HG03060 (cell line): Measurements from ENCODE around the gene SMIM12.
"Not testable (repeated sequence)": the region's sequence is repeated elsewhere in the genome, so short reads cannot be mapped to it uniquely, and the experiment has no call there.

Experiments used
- ATAC-seq: cut with Tn5 transposase; IDR thresholded peaks from one replicate; pipeline ENCODE4 v1.9.1; 2021; ENCODE audit warnings: low read depth, moderate number of reproducible peaks; ENCODE audit not compliant: unreplicated experiment

SMIM12 gene

GRCh38 chr1:34845131-34845901 lies 14.2 kb downstream of the SMIM12 start:
- ATAC-seq: no peak

DNA sequence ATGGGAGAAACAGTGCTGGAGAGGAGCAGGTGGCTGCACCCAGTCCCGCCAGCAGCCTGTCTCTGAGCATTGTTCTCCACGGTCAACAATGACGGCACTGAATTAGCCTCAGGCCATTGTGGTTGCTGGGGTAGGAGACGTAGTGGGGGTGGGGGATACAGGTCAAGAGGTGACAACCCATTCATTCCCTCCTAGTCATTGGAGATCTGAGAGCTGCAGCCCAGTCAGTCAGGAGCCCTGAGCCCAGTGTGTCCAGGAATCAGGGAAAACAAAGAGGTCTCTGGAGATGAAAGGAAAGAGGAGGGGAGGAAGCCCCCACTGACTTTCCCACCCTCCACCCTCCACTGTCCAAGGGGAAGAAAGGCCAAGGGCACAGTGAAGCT lies 15.3 kb downstream of the SMIM12 start:
- ATAC-seq: no peak

DNA sequence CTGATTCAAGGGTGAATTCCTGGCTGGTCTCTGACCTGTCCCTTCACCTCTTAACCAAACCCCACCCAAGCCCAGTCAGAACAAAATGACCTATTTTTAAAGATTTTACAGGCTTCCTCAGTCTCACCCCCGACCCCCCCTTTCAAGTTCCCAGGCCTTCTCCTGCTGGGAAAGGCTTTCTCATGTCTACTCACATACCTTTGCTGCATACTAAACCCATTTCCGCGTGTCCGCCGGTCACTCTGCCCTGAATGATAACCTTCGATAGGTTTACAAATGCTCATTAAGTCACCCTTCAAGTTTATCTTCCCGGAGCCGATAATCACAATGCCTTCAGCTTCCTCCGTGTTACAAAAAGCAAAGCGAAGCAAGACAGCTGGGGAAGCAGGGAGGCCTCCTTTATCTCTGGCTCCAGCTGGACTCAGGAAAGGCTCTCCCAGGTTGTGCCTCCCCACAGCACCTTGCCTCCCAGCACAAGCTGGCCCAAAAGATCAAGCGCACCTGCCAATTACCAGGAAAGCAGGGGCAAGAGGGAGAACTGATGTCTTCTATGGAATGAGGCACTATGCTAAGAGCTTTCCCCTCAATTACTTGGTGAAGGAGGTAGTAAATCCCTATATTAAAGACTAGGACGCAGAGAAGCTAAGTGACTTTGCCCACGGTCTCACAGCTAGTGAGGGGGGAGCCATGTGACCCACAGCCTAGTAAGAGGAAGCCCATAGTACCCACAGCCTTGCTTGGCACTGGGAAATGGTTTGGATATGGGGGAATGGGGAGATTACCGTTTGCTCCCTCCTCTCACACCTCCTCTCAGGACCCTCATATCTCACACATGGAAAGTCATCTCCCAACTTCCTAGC lies 15.9 kb downstream of the SMIM12 start:
- no peak for ATAC-seq

DNA sequence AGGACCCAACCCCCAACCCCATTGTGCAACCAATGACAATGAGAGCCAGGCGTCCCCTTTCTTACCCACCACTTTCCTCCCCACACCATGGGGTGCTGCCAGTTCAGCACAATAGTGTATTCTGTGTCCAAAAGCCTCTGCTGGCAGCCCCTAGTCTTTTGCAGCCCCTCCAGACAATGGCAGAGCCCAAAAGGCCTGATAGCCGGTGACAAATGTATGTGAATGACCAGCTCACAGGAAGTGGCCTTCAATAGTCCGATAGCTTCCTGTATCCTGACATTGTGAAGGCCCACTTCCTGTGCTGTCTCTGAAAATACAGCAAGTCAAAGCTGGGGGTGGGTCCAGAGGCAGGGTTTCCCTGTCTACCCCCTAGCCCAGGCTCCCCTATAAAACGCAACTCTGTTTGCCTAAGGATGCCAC lies 16.6 kb downstream of the SMIM12 start:
- ATAC-seq: no peak

DNA sequence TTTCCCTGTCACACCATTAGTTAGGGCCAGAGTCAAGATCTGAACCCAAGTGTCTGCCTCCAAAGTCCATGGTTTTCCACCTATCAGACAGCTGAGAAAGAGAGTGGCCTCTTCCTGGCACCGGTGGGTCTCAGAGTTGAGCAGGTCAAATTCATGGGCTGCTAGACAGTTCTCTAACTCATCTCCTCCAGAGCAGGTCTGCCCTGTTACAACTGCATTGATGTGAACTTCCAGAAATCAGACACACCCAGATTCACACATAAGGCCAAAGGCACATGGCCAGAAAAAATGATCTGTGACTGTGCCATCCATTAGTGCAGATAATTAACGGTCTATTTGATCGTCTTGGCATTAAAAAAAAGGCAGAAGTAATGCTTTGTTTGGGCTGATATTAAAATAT lies 17.5 kb downstream of the SMIM12 start:
- ATAC-seq: no peak

DNA sequence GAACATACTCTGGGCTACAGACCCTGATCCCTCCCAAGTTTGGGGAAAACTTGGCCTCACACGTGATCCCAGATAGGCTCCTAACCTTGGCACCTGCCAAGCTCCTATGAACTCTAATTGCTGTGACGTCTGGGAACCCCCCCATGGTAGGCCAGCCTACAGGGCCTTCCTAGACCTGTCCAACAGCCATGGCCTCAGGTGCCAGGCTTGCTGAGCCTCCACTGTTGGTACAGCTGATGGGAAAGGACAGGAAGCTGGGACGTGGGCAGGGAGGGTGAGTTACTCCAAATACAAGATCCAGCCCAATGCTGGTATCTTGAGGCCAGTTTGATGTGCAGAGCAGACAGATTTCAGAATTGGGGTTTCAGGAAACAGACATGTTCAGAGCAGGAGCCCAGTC lies 19.1 kb downstream of the SMIM12 start:
- no peak for ATAC-seq

GRCh38 chr1:34839526-34840305 lies 19.8 kb downstream of the SMIM12 start:
- no peak for ATAC-seq

- no peak for ATAC-seq
Observed at GRCh38 chr1:34833711-34834110, 25.8 kb downstream of the SMIM12 start.

DNA sequence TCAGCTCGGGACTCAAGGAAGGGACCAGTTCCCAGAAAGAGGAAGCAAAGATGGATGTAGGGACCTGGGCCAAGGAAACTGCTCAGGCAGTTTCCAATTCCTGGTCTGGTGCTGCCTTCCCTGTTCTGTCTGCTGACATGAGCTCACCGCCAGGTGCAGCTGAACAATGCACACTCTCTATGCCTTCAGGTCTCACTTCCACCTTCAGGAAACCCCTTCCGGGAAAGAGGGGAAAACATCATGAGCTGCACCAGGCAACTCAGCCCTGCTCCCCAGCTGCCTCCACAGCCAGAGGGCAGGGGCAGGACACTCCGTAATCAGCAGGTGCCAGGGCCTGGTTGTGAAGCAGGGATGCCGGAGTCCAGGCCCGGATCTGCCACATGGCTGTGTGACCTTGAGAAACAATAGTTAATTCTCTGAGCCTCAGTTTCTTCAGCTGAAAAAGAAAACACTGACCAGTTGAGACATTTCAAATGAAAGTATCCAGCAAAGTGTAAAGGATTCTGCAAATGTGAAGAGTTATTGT lies 27.8 kb downstream of the SMIM12 start:
- no peak for ATAC-seq

DNA sequence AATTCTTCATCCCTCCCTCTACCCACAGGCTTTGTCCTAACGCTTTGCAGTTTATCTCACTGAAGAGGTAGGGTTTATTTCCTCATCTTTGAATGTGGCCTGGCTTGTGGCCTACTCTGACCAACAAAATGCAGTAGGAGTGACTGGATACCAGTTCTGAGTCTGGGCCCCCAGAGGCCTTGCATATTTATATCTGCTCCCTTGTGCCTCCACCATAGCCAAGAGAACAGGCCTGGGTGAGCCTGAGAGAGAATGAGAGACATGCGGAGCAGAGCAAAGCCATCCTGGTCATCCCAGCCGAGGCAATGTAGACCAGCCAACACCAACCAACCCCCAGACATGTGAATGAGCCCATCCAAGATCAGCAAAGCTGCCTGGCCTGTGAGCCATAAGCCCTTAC lies 30.3 kb downstream of the SMIM12 start:
- no peak for ATAC-seq

GRCh38 chr1:34828611-34829010 lies 30.9 kb downstream of the SMIM12 start:
- no peak for ATAC-seq

- no peak for ATAC-seq
Observed at GRCh38 chr1:34827341-34827941, 32.1 kb downstream of the SMIM12 start.

DNA sequence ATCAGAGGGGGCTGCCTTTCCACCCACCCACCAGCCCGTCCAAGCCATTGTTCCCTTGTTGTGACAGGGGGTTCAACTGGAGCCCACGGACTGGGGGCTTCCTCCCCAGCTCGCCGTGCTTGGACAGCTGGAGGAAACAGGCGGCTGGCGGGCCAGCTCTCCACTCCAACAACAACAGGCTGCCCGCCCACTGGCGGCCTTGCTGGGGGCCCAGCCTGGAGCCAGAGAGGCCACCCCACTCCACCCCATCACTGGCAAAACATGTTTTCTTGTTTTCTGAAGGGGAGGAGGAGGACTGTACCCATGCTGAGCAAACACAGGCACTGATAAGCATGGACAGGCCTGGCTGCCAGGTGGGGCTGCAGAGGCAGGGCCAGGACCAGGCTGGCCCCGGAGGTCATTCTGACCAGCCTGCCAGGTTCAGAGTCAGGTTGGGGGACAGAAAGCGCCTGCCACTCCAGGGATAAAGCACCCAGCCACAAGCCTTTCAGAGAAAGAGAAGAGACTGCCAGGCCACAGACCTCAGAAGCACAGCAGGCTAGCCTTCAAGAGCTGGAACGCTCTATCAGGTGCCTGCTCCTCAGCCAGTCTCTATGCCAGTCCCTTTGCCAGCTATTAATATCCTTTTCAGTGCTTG lies 34.0 kb downstream of the SMIM12 start:
- ATAC-seq: no peak

GRCh38 chr1:34824817-34825454 lies 34.6 kb downstream of the SMIM12 start:
- ATAC-seq: no peak

DNA sequence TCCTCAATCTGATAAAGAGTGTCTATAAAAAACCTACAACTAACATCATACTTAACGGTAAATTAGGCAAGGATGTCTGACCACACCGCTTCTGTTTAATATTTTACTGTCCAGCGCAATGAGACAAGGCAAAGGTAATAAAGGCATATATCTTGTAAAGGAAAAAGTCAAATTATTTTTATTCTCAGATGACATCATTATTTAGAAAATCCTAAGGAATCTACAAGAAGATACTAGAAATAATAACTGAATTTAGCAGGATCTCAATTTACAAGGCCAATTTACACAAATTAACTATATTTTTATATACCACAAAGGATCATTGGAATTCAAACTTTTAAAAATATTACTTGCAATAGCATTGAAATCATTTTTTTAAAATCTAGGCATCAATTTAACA lies 37.3 kb downstream of the SMIM12 start:
- no peak for ATAC-seq

DNA sequence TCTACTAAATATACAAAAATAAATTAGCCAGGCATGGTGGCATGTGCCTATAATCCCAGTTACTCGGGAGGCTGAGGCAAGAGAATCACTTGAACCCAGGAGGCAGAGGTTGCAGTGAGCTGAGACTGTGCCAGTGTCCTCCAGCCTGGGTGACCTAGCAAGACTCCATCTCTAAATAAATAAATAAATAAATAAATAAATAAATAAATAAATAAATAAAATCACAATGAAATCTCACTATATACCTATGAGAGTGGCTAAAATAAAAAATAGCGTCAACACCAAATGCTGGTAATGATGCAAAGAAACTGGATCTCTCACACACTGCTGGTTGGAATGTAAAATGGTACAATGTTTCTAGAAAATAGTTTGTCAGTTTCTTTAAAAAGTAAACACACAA lies 40.7 kb downstream of the SMIM12 start:
- not testable (repeated sequence) for ATAC-seq

DNA sequence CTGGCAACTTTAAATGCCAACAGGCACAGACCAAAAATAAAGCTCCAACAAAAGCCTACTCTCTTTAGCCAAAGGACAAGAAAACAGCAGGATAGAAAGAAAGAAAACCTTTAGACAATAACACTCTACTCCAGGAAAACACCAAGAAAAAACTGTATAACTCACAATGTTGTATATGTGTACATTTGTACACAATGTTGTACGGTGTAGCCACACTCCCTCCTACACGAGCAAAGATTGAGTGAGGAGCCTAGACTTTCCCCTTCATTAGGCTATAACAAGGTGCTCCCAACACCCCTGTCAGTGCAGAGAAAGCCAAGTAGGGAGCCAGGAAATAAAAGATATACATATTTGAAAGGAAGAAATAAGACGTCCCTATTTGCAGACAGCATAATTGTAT lies 42.8 kb downstream of the SMIM12 start:
- ATAC-seq: no peak

DNA sequence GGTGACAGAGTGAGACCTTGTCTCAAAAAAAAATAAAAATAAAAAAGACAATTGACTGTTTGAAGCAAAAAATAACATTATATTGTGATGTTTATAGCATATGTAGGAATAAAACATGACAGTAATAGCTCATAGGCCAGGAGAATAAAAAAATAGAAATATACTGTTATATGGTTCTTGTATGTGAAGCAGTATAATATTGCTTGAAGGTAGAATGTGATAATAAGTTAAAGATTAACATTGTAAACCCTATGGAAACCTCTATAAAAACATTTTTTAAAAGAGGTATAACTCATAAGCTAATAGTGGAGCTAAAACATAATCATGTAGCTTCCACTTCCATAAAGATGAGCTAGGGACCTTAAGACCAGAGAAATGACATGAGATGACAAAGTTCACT lies 43.2 kb downstream of the SMIM12 start:
- no peak for ATAC-seq

GRCh38 chr1:34810781-34811180 lies 48.8 kb downstream of the SMIM12 start:
- ATAC-seq: not testable (repeated sequence)
